Neural cell (in vitro differentiated cells): ENCODE measurements around the gene MAB21L3. TPM values are rescaled to one million over a fixed set of nuclear protein-coding genes. Genes with fewer than 3 reads are reported as not detected.
A peak's percentile ranks its signal among the peaks of the same experiment; 100 is the strongest.

Experiments
- H2AFZ ChIP-seq: fragments of 200-600, 300-800 bp; sonication (generic), shearing (Covaris generic); 2 replicates; pipeline ENCODE4 v1.6.0; 2014; ENCODE audit warnings: low read depth, mild to moderate bottlenecking, antibody characterized with exemption, low read length, moderate library complexity
- H3F3A ChIP-seq: fragments of 200-600 bp; shearing (Covaris generic); 2 replicates; pipeline ENCODE4 v1.6.1; 2016; ENCODE audit warnings: mild to moderate bottlenecking, moderate library complexity, mixed read lengths, antibody characterized with exemption, low read length; ENCODE audit not compliant: insufficient read depth, poor library complexity, severe bottlenecking
- H3K27ac ChIP-seq: fragments of 200-600, 300-800 bp; sonication (generic), shearing (Covaris generic); 2 replicates; pipeline ENCODE4 v1.5.1; 2014; ENCODE audit warnings: mild to moderate bottlenecking, low read length, moderate library complexity
- H3K27me3 ChIP-seq: fragments of 300-800, 200-600 bp; sonication (generic), shearing (Covaris generic); 2 replicates; pipeline ENCODE4 v1.6.0; 2014; ENCODE audit warnings: mild to moderate bottlenecking, low read depth, low read length, moderate library complexity; ENCODE audit not compliant: insufficient read depth
- H3K36me3 ChIP-seq: fragments of 300-800, 200-600 bp; sonication (generic), shearing (Covaris generic); 2 replicates; pipeline ENCODE4 v1.5.1; 2014; ENCODE audit warnings: mild to moderate bottlenecking, antibody characterized with exemption, low read length, moderate library complexity; ENCODE audit not compliant: insufficient read depth
- H3K4me2 ChIP-seq: fragments of 300-800, 200-600 bp; sonication (generic), shearing (Covaris generic); 2 replicates; pipeline ENCODE4 v1.6.0; 2014; ENCODE audit warnings: mild to moderate bottlenecking, low read length
- H3K4me3 ChIP-seq: fragments of 300-800, 200-600 bp; sonication (generic), shearing (Covaris generic); 2 replicates; pipeline ENCODE4 v1.5.1; 2014; ENCODE audit warnings: mild to moderate bottlenecking, low read length, moderate library complexity
- H3K79me2 ChIP-seq: fragments of 200-600 bp; shearing (Covaris generic); replicated peaks from 2 replicates; pipeline ENCODE4 v1.6.0; 2014; ENCODE audit warnings: mild to moderate bottlenecking, low read length, moderate library complexity; ENCODE audit not compliant: insufficient read depth
- H3K9ac ChIP-seq: fragments of 300-800, 200-600 bp; sonication (generic), shearing (Covaris generic); 2 replicates; pipeline ENCODE4 v1.6.1; 2016; ENCODE audit warnings: mild to moderate bottlenecking, low read length, mixed read lengths
- H3K9me2 ChIP-seq: fragments of 200-600 bp; shearing (Covaris generic); 2 replicates; pipeline ENCODE4 v1.6.1; 2016; ENCODE audit warnings: mild to moderate bottlenecking, low read length, mixed read lengths; ENCODE audit not compliant: insufficient read depth
- H3K9me3 ChIP-seq: fragments of 200-600, 300-800 bp; sonication (generic), shearing (Covaris generic); 2 replicates; pipeline ENCODE4 v1.6.1; 2016; ENCODE audit warnings: mild to moderate bottlenecking, mixed run types, low read length, moderate library complexity, mixed read lengths
- H4K20me1 ChIP-seq: fragments of 200-600 bp; shearing (Covaris generic); 2 replicates; pipeline ENCODE4 v1.6.1; 2016; ENCODE audit warnings: mild to moderate bottlenecking, mixed run types; ENCODE audit not compliant: insufficient read depth
- EP300 ChIP-seq: fragments of 450-650 bp; conservative IDR thresholded peaks from 2 replicates; pipeline ENCODE4 v1.6.1; 2014; ENCODE audit warnings: antibody characterized with exemption, mild to moderate bottlenecking, moderate library complexity; ENCODE audit not compliant: poor library complexity, severe bottlenecking
- EZH2 ChIP-seq: fragments of 200-600, 300-800 bp; shearing (Covaris generic), sonication (generic); IDR thresholded peaks from 2 replicates; pipeline ENCODE4 v1.6.1; 2014; ENCODE audit warnings: antibody characterized with exemption, low read length, borderline replicate concordance, mild to moderate bottlenecking; ENCODE audit not compliant: insufficient read depth, poor library complexity, severe bottlenecking
- MXI1 ChIP-seq: fragments of 450-650 bp; conservative IDR thresholded peaks from 2 replicates; pipeline ENCODE4 v1.6.1; 2014; ENCODE audit warnings: antibody characterized with exemption, mild to moderate bottlenecking; ENCODE audit not compliant: poor library complexity, severe bottlenecking
- POLR2AphosphoS5 ChIP-seq: IDR thresholded peaks from 2 replicates; pipeline ENCODE4 v1.6.1; 2012
- RAD21 ChIP-seq: fragments of 450-650 bp; conservative IDR thresholded peaks from 2 replicates; pipeline ENCODE4 v1.6.1; 2014; ENCODE audit warnings: antibody characterized with exemption, mild to moderate bottlenecking, moderate library complexity
- REST ChIP-seq: IDR thresholded peaks from 2 replicates; pipeline ENCODE4 v1.6.1; 2012; ENCODE audit warnings: borderline replicate concordance
- SMC3 ChIP-seq: fragments of 450-650 bp; conservative IDR thresholded peaks from 2 replicates; pipeline ENCODE4 v1.6.1; 2014; ENCODE audit warnings: antibody characterized with exemption, mild to moderate bottlenecking, moderate library complexity; ENCODE audit not compliant: poor library complexity
- TAF1 ChIP-seq: IDR thresholded peaks from 2 replicates; pipeline ENCODE4 v1.6.1; 2012; ENCODE audit warnings: low read depth
- polyA plus RNA-seq: library from polyadenylated mRNA; depleted of rRNA; stranded (reverse); fragments of >200 nt; gene quantifications from 2 replicates; pipeline ENCODE4 v1.2.3, GENCODE V29; 2014
- TF ChIP-seq, protein P1 (sequence below): fragments of 450-650 bp; IDR thresholded peaks from 2 replicates; pipeline ENCODE4 v1.5.1; 2014; ENCODE audit warnings: antibody characterized with exemption, mild to moderate bottlenecking, moderate library complexity; ENCODE audit not compliant: poor library complexity, severe bottlenecking

MAB21L3 gene
- polyA plus RNA-seq, 1 donor from 2014 or later: not detected

DNA sequence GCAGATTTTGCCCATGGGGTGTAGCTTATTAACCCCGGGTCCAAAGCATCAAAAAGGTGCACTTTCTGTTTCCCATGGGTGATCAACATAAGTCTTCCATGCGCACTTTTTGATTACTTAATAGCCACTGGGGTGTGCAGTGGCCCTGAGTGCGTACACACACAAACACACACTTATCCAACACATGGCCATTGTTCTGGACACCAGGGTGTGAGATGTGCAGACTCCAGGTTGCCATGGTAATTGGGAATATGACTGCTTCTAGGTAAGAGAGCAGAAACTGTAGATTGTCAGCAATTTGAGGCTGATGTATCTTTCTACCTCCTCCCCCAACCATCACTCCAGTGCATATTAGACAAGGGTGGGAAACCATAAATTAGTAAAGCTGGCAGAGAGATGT, 68.8 kb downstream of the MAB21L3 start:
- peak overlapping the region; percentile 14 for H3K9ac ChIP-seq

DNA sequence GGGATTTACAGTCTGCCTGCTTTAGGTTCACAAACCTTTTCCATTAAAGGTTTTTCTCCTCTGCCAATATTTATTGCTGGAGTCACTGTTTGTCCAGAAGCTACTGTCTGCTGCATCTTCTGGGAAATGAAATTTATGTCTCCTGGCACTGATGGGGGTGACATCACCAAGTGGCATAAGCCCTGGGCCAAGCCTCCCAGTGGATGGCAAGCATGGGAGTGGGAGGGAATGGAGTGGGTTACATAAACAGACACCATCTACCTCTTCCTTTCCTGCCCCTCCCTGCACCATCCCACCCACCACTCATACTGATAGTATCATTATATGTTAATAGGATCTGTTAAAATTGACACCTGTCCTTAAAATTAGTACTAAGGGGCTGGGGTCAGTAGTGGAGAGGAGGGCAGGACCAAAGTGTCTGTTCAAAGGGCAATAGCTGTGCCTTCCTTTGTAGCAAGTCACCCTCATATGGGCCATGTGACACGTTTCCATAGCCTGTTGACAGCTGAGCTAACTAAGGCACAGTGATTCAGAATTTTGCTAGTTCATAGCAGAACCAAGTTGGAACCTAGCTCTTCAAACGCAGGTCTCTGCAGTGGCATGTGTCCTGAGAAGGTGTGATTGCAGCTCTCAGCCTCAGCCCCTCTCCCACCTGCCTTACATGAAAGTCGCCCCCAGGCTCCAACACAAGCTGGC, 71.0 kb downstream of the MAB21L3 start:
- Histone ChIP-seq H3K36me3 (no peaks in the 10 kb centered on the region), H2AFZ (no peak overlapping the region), H4K20me1 (no peaks in the 10 kb centered on the region), H3F3A (no peaks in the 10 kb centered on the region), H3K9me2 (no peaks in the 10 kb centered on the region), H3K79me2 (no peaks in the 10 kb centered on the region), H3K27ac (no peak overlapping the region), H3K4me3 (no peak overlapping the region), H3K27me3 (no peaks in the 10 kb centered on the region), H3K9ac (no peak overlapping the region), H3K4me2 (no peak overlapping the region), H3K9me3 (no peaks in the 10 kb centered on the region)
- TF ChIP-seq SMC3 (no peak), EZH2 (no peak), POLR2AphosphoS5 (no peak), MXI1 (no peak), RAD21 (no peak), REST (no peak)
- TF ChIP-seq, protein P1, sequence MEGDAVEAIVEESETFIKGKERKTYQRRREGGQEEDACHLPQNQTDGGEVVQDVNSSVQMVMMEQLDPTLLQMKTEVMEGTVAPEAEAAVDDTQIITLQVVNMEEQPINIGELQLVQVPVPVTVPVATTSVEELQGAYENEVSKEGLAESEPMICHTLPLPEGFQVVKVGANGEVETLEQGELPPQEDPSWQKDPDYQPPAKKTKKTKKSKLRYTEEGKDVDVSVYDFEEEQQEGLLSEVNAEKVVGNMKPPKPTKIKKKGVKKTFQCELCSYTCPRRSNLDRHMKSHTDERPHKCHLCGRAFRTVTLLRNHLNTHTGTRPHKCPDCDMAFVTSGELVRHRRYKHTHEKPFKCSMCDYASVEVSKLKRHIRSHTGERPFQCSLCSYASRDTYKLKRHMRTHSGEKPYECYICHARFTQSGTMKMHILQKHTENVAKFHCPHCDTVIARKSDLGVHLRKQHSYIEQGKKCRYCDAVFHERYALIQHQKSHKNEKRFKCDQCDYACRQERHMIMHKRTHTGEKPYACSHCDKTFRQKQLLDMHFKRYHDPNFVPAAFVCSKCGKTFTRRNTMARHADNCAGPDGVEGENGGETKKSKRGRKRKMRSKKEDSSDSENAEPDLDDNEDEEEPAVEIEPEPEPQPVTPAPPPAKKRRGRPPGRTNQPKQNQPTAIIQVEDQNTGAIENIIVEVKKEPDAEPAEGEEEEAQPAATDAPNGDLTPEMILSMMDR: no peak

More for the DNA sequence above, 68.8 kb downstream of the MAB21L3 start:
- peak; percentile 61 for TF ChIP-seq POLR2AphosphoS5
- TF ChIP-seq RAD21: peak; percentile 40
- peak; percentile 65 for TF ChIP-seq EP300
- TF ChIP-seq EZH2: no peak
- TF ChIP-seq, protein P1: no peak
- peak; percentile 39 for TF ChIP-seq SMC3
- TF ChIP-seq MXI1: no peak
- no peak for TF ChIP-seq REST
- no peak for TF ChIP-seq TAF1
- Histone ChIP-seq H3K9me2 (no peaks in the 10 kb centered on the region), H3K27me3 (no peaks in the 10 kb centered on the region), H3K27ac (peak overlapping the region; percentile 73), H3K36me3 (no peaks in the 10 kb centered on the region), H3K4me3 (peak overlapping the region; percentile 32), H3K4me2 (peak overlapping the region; percentile 43), H3K79me2 (no peaks in the 10 kb centered on the region), H3F3A (no peaks in the 10 kb centered on the region), H4K20me1 (no peaks in the 10 kb centered on the region), H3K9me3 (no peaks in the 10 kb centered on the region), H2AFZ (no peak overlapping the region)
